WTC11 (cell line): Measurements from ENCODE around the gene KRT32. TPM values are rescaled to one million over a fixed set of nuclear protein-coding genes. Genes with fewer than 3 reads are reported as not detected.

ENCODE experiments used
- ATAC-seq: fragments of 200-7000 bp; cut with Tn5 transposase; 2 replicates; pipeline ENCODE4 v1.10.0; 2021; ENCODE audit warnings: mild to moderate bottlenecking, moderate library complexity
- CTCF ChIA-PET: fragments of 300-600 bp; sonication (Branson Sonifier 250); formaldehyde crosslinking; loops from one replicate; lab custom pipeline; 2021; ENCODE audit warnings: antibody characterized with exemption; lab: Charles Lee
- POLR2A ChIA-PET: fragments of 350-600 bp; sonication (Branson Sonifier 250); formaldehyde crosslinking; loops from one replicate; lab custom pipeline; 2021; ENCODE audit warnings: antibody characterized with exemption; lab: Charles Lee
- DNase-seq: peaks from one replicate; pipeline ENCODE4 v3.0.0; 2021; ENCODE audit warnings: low spot score
- H3K27ac Mint-ChIP-seq: 2 replicates; pipeline ENCODE4 v1.8.0; 2021; ENCODE audit warnings: mixed read lengths
- H3K27me3 Mint-ChIP-seq: 2 replicates; pipeline ENCODE4 v1.8.0; 2021; ENCODE audit warnings: low read depth, mild to moderate bottlenecking, moderate library complexity, mixed read lengths
- H3K36me3 Mint-ChIP-seq: 2 replicates; pipeline ENCODE4 v1.8.0; 2021; ENCODE audit warnings: mixed read lengths
- H3K4me1 Mint-ChIP-seq: 2 replicates; pipeline ENCODE4 v1.8.0; 2022; ENCODE audit warnings: mixed read lengths
- H3K4me3 Mint-ChIP-seq: 2 replicates; pipeline ENCODE4 v1.8.0; 2021; ENCODE audit warnings: mild to moderate bottlenecking, moderate library complexity, mixed read lengths
- H3K9me3 Mint-ChIP-seq: 2 replicates; pipeline ENCODE4 v1.8.0; 2021; ENCODE audit warnings: mixed read lengths
- CBFB ChIP-seq: sonication (generic); formaldehyde crosslinking; IDR thresholded peaks from 2 replicates; pipeline ENCODE4 v1.8.1; 2022; ENCODE audit warnings: mild to moderate bottlenecking, low read depth, missing genetic modification reagents
- CREB1 ChIP-seq: sonication (generic); formaldehyde crosslinking; IDR thresholded peaks from 2 replicates; pipeline ENCODE4 v1.8.0; 2023; ENCODE audit warnings: mild to moderate bottlenecking, missing genetic modification reagents
- GRHL2 ChIP-seq: fragments of 250-450 bp; sonication (Bioruptor Pico); IDR thresholded peaks from 2 replicates; pipeline ENCODE4 v1.8.0; 2022; ENCODE audit warnings: mild to moderate bottlenecking, moderate library complexity; ENCODE audit not compliant: insufficient replicate concordance, severe bottlenecking
- NR2C2 ChIP-seq: sonication (generic); formaldehyde crosslinking; IDR thresholded peaks from 2 replicates; pipeline ENCODE4 v1.8.0; 2022; ENCODE audit warnings: mild to moderate bottlenecking, missing genetic modification reagents
- PRRX2 ChIP-seq: fragments of 250-450 bp; sonication (Bioruptor Pico); IDR thresholded peaks from 2 replicates; pipeline ENCODE4 v1.8.0; 2021; ENCODE audit warnings: mild to moderate bottlenecking
- TEAD1 ChIP-seq: sonication (generic); formaldehyde crosslinking; IDR thresholded peaks from 2 replicates; pipeline ENCODE4 v1.8.0; 2022; ENCODE audit warnings: mild to moderate bottlenecking, missing genetic modification reagents
- ZNF219 ChIP-seq: sonication (generic); formaldehyde crosslinking; IDR thresholded peaks from 2 replicates; pipeline ENCODE4 v1.8.0; 2023; ENCODE audit warnings: missing genetic modification reagents, mild to moderate bottlenecking, borderline replicate concordance
- ZNF232 ChIP-seq: sonication (generic); formaldehyde crosslinking; IDR thresholded peaks from 2 replicates; pipeline ENCODE4 v1.8.0; 2022; ENCODE audit warnings: mild to moderate bottlenecking, missing genetic modification reagents
- ZNF263 ChIP-seq: sonication (generic); formaldehyde crosslinking; IDR thresholded peaks from 2 replicates; pipeline ENCODE4 v1.8.1; 2022; ENCODE audit warnings: low read depth, mild to moderate bottlenecking, moderate library complexity, missing genetic modification reagents
- total RNA-seq: library from RNA; stranded (reverse); gene quantifications from 3 replicates; pipeline ENCODE4 v1.2.3, GENCODE V29; 2021
- TF ChIP-seq, protein P1 (sequence below): sonication (generic); formaldehyde crosslinking; IDR thresholded peaks from 2 replicates; pipeline ENCODE4 v1.8.0; 2023; ENCODE audit warnings: missing genetic modification reagents, mild to moderate bottlenecking, borderline replicate concordance
- TF ChIP-seq, protein P2 (sequence below): sonication (generic); formaldehyde crosslinking; IDR thresholded peaks from 2 replicates; pipeline ENCODE4 v1.8.1; 2022; ENCODE audit warnings: low read depth, missing genetic modification reagents, borderline replicate concordance
- TF ChIP-seq, protein P3 (sequence below): sonication (generic); formaldehyde crosslinking; IDR thresholded peaks from 2 replicates; pipeline ENCODE4 v1.8.1; 2023; ENCODE audit warnings: mild to moderate bottlenecking, missing genetic modification reagents, moderate library complexity
- TF ChIP-seq, protein P4 (sequence below): sonication (generic); formaldehyde crosslinking; IDR thresholded peaks from 2 replicates; pipeline ENCODE4 v1.8.0; 2023; ENCODE audit warnings: mild to moderate bottlenecking, missing genetic modification reagents
- TF ChIP-seq, protein P5 (sequence below): sonication (generic); formaldehyde crosslinking; IDR thresholded peaks from 2 replicates; pipeline ENCODE4 v1.8.0; 2022; ENCODE audit warnings: mild to moderate bottlenecking, missing genetic modification reagents
- TF ChIP-seq, protein P6 (sequence below): sonication (generic); formaldehyde crosslinking; IDR thresholded peaks from 2 replicates; pipeline ENCODE4 v1.8.1; 2023; ENCODE audit warnings: mild to moderate bottlenecking, moderate library complexity, missing genetic modification reagents
- TF ChIP-seq, protein P7 (sequence below): sonication (generic); formaldehyde crosslinking; IDR thresholded peaks from 2 replicates; pipeline ENCODE4 v1.8.1; 2023; ENCODE audit warnings: mild to moderate bottlenecking, missing genetic modification reagents

The KRT32 gene
- total RNA-seq, 1 experiment from 2014 or later: not detected

DNA sequence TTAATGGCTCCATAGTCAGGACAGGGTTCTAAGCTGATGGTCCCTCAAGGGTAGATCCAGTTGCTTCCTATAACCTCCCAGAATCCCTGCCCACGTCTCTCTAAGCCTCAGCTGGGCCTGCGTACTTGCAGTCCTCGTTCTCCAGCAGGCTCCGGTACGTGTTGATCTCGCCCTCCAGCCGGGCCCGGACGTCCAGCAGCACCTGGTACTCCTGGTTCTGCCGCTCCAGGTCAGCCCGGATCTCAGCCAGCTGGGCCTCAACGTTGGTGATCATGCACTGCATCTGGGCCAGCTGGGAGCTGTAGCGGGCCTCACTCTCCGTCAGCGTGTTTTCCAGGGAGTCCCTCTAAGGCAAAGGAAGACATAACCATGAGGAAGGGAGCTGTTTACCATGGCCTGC lies 4.5 kb downstream of the KRT32 start (continued):
- TF ChIP-seq, protein P1, sequence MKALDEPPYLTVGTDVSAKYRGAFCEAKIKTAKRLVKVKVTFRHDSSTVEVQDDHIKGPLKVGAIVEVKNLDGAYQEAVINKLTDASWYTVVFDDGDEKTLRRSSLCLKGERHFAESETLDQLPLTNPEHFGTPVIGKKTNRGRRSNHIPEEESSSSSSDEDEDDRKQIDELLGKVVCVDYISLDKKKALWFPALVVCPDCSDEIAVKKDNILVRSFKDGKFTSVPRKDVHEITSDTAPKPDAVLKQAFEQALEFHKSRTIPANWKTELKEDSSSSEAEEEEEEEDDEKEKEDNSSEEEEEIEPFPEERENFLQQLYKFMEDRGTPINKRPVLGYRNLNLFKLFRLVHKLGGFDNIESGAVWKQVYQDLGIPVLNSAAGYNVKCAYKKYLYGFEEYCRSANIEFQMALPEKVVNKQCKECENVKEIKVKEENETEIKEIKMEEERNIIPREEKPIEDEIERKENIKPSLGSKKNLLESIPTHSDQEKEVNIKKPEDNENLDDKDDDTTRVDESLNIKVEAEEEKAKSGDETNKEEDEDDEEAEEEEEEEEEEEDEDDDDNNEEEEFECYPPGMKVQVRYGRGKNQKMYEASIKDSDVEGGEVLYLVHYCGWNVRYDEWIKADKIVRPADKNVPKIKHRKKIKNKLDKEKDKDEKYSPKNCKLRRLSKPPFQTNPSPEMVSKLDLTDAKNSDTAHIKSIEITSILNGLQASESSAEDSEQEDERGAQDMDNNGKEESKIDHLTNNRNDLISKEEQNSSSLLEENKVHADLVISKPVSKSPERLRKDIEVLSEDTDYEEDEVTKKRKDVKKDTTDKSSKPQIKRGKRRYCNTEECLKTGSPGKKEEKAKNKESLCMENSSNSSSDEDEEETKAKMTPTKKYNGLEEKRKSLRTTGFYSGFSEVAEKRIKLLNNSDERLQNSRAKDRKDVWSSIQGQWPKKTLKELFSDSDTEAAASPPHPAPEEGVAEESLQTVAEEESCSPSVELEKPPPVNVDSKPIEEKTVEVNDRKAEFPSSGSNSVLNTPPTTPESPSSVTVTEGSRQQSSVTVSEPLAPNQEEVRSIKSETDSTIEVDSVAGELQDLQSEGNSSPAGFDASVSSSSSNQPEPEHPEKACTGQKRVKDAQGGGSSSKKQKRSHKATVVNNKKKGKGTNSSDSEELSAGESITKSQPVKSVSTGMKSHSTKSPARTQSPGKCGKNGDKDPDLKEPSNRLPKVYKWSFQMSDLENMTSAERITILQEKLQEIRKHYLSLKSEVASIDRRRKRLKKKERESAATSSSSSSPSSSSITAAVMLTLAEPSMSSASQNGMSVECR (CRISPR knock-in tag): no peak
- no peak for TF ChIP-seq CREB1 (CRISPR knock-in tag)
- no peak for TF ChIP-seq ZNF219
- no peak for TF ChIP-seq ZNF232 (CRISPR knock-in tag)
- TF ChIP-seq, protein P2, sequence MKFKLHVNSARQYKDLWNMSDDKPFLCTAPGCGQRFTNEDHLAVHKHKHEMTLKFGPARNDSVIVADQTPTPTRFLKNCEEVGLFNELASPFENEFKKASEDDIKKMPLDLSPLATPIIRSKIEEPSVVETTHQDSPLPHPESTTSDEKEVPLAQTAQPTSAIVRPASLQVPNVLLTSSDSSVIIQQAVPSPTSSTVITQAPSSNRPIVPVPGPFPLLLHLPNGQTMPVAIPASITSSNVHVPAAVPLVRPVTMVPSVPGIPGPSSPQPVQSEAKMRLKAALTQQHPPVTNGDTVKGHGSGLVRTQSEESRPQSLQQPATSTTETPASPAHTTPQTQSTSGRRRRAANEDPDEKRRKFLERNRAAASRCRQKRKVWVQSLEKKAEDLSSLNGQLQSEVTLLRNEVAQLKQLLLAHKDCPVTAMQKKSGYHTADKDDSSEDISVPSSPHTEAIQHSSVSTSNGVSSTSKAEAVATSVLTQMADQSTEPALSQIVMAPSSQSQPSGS (CRISPR knock-in tag): no peak
- TF ChIP-seq, all 79 proteins: peak for 0

DNA sequence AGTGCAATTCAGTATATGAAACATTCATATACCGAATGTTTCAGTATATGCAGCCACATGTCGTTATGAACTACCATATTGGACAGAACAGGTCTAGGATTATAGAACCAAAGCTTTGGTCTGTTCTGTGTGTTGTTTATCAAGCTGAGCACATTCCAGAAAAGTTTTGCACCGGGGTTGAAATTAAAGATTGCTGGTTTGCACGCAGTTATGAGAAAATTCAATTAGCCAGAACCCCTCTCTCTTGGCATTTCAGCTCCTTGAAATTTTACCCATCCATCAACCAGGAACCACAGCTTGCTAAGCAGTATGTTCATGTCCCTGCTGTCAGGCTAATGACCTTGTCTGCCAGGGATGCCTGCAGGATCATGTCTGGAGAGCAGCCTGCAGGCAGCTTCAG lies 9.5 kb downstream of the KRT32 start:
- Mint-ChIP-seq H3K4me3 (no peak overlapping the region), H3K27ac (no peak overlapping the region), H3K4me1 (no peaks in the 10 kb centered on the region), H3K9me3 (peaks cover 13% of the 10 kb centered on the region), H3K27me3 (no peaks in the 10 kb centered on the region), H3K36me3 (no peaks in the 10 kb centered on the region)
- ChIA-PET CTCF (interaction anchor here (0.9 to 2.4 kb wide), 5 partner anchors 40 to 594 kb away, joined by 3 to 17 read pairs (median 4); no protein-coding TSS in a partner anchor), POLR2A (no interaction called here)
- DNase-seq: no peak
- ATAC-seq: no peak
- TF ChIP-seq NR2C2 (CRISPR knock-in tag) (no peak), TEAD1 (CRISPR knock-in tag) (no peak), CBFB (no peak), GRHL2 (CRISPR knock-in tag) (no peak), ZNF263 (CRISPR knock-in tag) (no peak), PRRX2 (CRISPR knock-in tag) (no peak), CREB1 (CRISPR knock-in tag) (no peak)
- TF ChIP-seq, protein P3, sequence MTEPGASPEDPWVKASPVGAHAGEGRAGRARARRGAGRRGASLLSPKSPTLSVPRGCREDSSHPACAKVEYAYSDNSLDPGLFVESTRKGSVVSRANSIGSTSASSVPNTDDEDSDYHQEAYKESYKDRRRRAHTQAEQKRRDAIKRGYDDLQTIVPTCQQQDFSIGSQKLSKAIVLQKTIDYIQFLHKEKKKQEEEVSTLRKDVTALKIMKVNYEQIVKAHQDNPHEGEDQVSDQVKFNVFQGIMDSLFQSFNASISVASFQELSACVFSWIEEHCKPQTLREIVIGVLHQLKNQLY: no peak
- TF ChIP-seq, protein P4, sequence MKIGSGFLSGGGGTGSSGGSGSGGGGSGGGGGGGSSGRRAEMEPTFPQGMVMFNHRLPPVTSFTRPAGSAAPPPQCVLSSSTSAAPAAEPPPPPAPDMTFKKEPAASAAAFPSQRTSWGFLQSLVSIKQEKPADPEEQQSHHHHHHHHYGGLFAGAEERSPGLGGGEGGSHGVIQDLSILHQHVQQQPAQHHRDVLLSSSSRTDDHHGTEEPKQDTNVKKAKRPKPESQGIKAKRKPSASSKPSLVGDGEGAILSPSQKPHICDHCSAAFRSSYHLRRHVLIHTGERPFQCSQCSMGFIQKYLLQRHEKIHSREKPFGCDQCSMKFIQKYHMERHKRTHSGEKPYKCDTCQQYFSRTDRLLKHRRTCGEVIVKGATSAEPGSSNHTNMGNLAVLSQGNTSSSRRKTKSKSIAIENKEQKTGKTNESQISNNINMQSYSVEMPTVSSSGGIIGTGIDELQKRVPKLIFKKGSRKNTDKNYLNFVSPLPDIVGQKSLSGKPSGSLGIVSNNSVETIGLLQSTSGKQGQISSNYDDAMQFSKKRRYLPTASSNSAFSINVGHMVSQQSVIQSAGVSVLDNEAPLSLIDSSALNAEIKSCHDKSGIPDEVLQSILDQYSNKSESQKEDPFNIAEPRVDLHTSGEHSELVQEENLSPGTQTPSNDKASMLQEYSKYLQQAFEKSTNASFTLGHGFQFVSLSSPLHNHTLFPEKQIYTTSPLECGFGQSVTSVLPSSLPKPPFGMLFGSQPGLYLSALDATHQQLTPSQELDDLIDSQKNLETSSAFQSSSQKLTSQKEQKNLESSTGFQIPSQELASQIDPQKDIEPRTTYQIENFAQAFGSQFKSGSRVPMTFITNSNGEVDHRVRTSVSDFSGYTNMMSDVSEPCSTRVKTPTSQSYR: no peak
- TF ChIP-seq, protein P5, sequence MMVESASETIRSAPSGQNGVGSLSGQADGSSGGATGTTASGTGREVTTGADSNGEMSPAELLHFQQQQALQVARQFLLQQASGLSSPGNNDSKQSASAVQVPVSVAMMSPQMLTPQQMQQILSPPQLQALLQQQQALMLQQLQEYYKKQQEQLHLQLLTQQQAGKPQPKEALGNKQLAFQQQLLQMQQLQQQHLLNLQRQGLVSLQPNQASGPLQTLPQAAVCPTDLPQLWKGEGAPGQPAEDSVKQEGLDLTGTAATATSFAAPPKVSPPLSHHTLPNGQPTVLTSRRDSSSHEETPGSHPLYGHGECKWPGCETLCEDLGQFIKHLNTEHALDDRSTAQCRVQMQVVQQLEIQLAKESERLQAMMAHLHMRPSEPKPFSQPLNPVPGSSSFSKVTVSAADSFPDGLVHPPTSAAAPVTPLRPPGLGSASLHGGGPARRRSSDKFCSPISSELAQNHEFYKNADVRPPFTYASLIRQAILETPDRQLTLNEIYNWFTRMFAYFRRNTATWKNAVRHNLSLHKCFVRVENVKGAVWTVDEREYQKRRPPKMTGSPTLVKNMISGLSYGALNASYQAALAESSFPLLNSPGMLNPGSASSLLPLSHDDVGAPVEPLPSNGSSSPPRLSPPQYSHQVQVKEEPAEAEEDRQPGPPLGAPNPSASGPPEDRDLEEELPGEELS (CRISPR knock-in tag): no peak
- TF ChIP-seq, protein P6, sequence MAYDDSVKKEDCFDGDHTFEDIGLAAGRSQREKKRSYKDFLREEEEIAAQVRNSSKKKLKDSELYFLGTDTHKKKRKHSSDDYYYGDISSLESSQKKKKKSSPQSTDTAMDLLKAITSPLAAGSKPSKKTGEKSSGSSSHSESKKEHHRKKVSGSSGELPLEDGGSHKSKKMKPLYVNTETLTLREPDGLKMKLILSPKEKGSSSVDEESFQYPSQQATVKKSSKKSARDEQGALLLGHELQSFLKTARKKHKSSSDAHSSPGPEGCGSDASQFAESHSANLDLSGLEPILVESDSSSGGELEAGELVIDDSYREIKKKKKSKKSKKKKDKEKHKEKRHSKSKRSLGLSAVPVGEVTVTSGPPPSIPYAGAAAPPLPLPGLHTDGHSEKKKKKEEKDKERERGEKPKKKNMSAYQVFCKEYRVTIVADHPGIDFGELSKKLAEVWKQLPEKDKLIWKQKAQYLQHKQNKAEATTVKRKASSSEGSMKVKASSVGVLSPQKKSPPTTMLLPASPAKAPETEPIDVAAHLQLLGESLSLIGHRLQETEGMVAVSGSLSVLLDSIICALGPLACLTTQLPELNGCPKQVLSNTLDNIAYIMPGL (CRISPR knock-in tag): no peak
- TF ChIP-seq, protein P1 (CRISPR knock-in tag): no peak
- TF ChIP-seq, protein P7, sequence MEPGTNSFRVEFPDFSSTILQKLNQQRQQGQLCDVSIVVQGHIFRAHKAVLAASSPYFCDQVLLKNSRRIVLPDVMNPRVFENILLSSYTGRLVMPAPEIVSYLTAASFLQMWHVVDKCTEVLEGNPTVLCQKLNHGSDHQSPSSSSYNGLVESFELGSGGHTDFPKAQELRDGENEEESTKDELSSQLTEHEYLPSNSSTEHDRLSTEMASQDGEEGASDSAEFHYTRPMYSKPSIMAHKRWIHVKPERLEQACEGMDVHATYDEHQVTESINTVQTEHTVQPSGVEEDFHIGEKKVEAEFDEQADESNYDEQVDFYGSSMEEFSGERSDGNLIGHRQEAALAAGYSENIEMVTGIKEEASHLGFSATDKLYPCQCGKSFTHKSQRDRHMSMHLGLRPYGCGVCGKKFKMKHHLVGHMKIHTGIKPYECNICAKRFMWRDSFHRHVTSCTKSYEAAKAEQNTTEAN (CRISPR knock-in tag): no peak
